ENCODE measurements around the gene CDH23.

GRCh38 chr10:71844084-71844483 lies 447.4 kb downstream of the CDH23 start:
- TF ChIP-seq CTCF (conservative IDR thresholded peaks at IDR 0.05; ENCODE audit: low read depth, low read length) (no peak), EZH2 (IDR thresholded peaks at IDR 0.05; ENCODE audit: low read length, unreplicated experiment) (no peak), EZH2phosphoT487 (IDR thresholded peaks at IDR 0.05; ENCODE audit: borderline replicate concordance, low read length) (no peak)
